Stimulated activated naive CD8-positive, alpha-beta T cell treated with anti-CD3 and anti-CD28 coated beads, Interleukin-15, amount 100 ng/mL, for 72 hours (primary cell): ENCODE measurements around the gene SLC35G2.

Experiments used
- ATAC-seq: fragments of 150-1000 bp; cut with Tn5 transposase; 2 replicates; pipeline ENCODE4 v1.10.0; 2021; ENCODE audit warnings: mild to moderate bottlenecking, moderate library complexity
- DNase-seq, 2 donors: peaks; one replicate each; pipeline ENCODE4 v3.0.0; 2021 to 2022
- H3K27ac Mint-ChIP-seq, 2 donors: one replicate each; pipeline ENCODE4 v1.8.0; 2022; ENCODE audit warnings: mild to moderate bottlenecking in 2 of 2, mixed read lengths in 2 of 2, moderate library complexity in 2 of 2
- H3K27me3 Mint-ChIP-seq: one replicate; pipeline ENCODE4 v1.8.0; 2022; ENCODE audit warnings: mixed read lengths
- H3K4me1 Mint-ChIP-seq: one replicate; pipeline ENCODE4 v1.8.0; 2022; ENCODE audit warnings: mild to moderate bottlenecking, mixed read lengths
- H3K4me3 Mint-ChIP-seq, 2 donors: one replicate each; pipeline ENCODE4 v1.8.0; 2022; ENCODE audit warnings: mild to moderate bottlenecking in 2 of 2, mixed read lengths in 2 of 2, moderate library complexity in 1 of 2
- H3K9me3 Mint-ChIP-seq, 2 donors: one replicate each; pipeline ENCODE4 v1.8.0; 2022; ENCODE audit warnings: mixed read lengths in 2 of 2

SLC35G2 gene

DNA sequence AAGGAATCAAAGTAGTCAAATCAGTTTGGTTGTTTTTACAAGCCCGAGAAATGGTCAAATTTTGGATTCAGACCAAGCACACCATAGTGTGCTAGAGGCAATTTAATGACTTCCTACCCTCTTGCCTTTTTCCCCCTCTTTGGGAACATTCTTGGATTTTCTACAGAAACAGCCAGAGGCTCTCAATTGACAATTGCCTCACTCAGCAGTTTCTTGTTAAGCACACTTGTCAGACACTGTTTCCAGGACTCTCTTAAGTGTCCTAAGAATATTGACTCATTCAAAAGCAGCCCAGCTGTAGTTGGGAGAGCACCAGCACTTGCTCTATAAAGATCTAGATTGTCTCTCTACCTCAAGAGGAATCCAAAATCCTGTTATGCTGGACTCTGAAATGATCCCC lies 1.5 kb upstream of the SLC35G2 start:
- peaks cover 26% of the 10 kb centered on the region for H3K4me1 Mint-ChIP-seq
- no peak overlapping the region for H3K27ac Mint-ChIP-seq
- H3K27me3 Mint-ChIP-seq: peaks cover 31% of the 10 kb centered on the region
- H3K9me3 Mint-ChIP-seq: peaks cover 0 to 4% of the 10 kb centered on the region in 2 donors
- H3K4me3 Mint-ChIP-seq: peak overlapping the region in 1 of 2 donors; percentile 93
- DNase-seq (no peak), ATAC-seq (no peak)

DNA sequence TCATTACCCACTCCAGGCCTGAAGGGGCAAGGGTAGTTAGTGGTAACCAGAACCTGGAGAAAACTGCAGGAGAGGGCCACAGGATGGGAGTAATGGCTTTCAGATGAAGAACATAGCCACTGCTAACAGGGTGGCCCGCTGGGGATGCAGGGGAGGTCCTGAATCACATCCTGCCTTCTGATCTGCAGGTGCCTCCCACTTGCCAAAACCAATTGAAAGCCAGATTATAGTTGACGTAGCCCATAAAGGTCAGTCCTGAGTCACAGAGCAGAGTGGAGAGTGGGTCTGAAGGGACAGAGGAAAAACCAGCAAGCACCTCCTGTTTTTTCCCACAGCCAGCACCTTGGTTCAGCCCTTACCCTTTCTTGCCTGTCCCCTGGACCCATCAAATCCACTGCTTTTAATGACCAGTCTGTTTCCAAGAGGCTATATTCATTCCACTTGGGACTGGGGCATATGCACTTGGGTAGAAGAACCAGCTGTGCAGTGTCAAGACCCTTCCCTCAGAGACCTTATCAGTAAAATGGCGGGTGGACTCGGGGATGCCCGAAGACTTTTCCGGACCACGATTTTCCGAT lies 646 bp upstream of the SLC35G2 start:
- ATAC-seq (peak; percentile 93), DNase-seq (peak; percentile 52 to 73)
- H3K27me3 Mint-ChIP-seq: peaks cover 38% of the 10 kb centered on the region

GRCh38 chr3:136819392-136819730 lies 435 bp downstream of the SLC35G2 start:
- H3K9me3 Mint-ChIP-seq: peaks cover 5 to 23% of the 10 kb centered on the region in 2 donors
- H3K4me1 Mint-ChIP-seq: peaks cover 26% of the 10 kb centered on the region
- DNase-seq (peak; percentile 23 to 30), ATAC-seq (peak; percentile 44)
- peaks cover 38% of the 10 kb centered on the region for H3K27me3 Mint-ChIP-seq
- H3K27ac Mint-ChIP-seq: peak overlapping the region; percentile 76 to 94
- peak overlapping the region; percentile 93 to 96 for H3K4me3 Mint-ChIP-seq

More for the DNA sequence above, 646 bp upstream of the SLC35G2 start:
- H3K9me3 Mint-ChIP-seq: peaks cover 5 to 12% of the 10 kb centered on the region in 2 donors
- H3K27ac Mint-ChIP-seq: peak overlapping the region; percentile 49 to 87
- H3K4me1 Mint-ChIP-seq: peaks cover 26% of the 10 kb centered on the region
- H3K4me3 Mint-ChIP-seq: peak overlapping the region; percentile 93 to 96

GRCh38 chr3:136819731-136820679 lies 1.1 kb downstream of the SLC35G2 start:
- Mint-ChIP-seq H3K4me3 (peak overlapping the region; percentile 93 to 96), H3K27ac (peak overlapping the region; percentile 76 to 94), H3K9me3 (peaks cover 5 to 23% of the 10 kb centered on the region in 2 donors), H3K4me1 (peaks cover 26% of the 10 kb centered on the region), H3K27me3 (peaks cover 38% of the 10 kb centered on the region)
- peak; percentile 26 for ATAC-seq
- peak; percentile 29 to 33 for DNase-seq

- Mint-ChIP-seq H3K4me3 (no peak overlapping the region), H3K4me1 (no peaks in the 10 kb centered on the region), H3K9me3 (peaks cover 0 to 5% of the 10 kb centered on the region in 2 donors), H3K27ac (no peak overlapping the region), H3K27me3 (peaks cover 37% of the 10 kb centered on the region)
- DNase-seq (no peak), ATAC-seq (no peak)
These were observed 12.5 kb downstream of the SLC35G2 start for GRCh38 chr3:136831461-136831860.

GRCh38 chr3:136835089-136835812 lies 16.3 kb downstream of the SLC35G2 start:
- H3K27ac Mint-ChIP-seq: no peak overlapping the region
- H3K27me3 Mint-ChIP-seq: peaks cover 26% of the 10 kb centered on the region
- ATAC-seq: no peak
- H3K4me1 Mint-ChIP-seq: peaks cover 14% of the 10 kb centered on the region
- DNase-seq: no peak
- no peak overlapping the region for H3K4me3 Mint-ChIP-seq
- no peaks in the 10 kb centered on the region for H3K9me3 Mint-ChIP-seq

GRCh38 chr3:136835813-136836510 lies 17.0 kb downstream of the SLC35G2 start:
- Mint-ChIP-seq H3K4me3 (no peak overlapping the region), H3K27me3 (peaks cover 19% of the 10 kb centered on the region), H3K4me1 (peaks cover 14% of the 10 kb centered on the region), H3K27ac (peak overlapping the region; percentile 19 to 37), H3K9me3 (no peaks in the 10 kb centered on the region)
- no peak for DNase-seq
- ATAC-seq: no peak

DNA sequence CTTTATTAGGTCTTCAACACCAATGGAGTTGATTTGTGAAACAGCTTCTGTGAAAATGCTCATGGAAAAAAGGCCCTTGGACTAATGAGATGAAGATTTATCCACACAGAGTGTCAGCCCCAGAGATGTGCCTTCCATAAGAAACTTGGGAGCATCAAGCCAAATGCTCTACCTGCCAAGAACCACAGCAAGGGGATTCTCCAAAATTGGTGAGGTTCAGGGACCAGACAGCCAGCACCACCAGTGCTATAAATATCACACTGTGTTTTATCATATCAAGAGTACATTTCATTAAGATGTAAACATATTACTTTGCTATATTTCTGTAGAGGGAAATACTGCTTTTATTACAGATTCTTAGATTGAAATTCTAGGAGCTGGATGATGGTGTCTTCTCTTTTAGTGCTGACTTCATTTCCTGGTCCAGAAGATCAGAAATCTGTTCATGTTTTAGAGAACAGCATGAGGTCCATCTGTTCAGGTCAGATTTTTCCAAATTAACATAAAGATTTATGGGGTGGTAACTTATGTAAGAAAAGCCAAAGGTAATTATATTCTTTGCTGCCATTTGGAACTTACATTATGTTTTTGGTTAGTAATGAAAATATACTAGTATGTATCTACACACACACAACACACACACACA lies 17.7 kb downstream of the SLC35G2 start:
- peak overlapping the region; percentile 19 to 37 for H3K27ac Mint-ChIP-seq
- H3K4me3 Mint-ChIP-seq: no peak overlapping the region

GRCh38 chr3:136838641-136839555 lies 20.0 kb downstream of the SLC35G2 start:
- no peaks in the 10 kb centered on the region for H3K27me3 Mint-ChIP-seq
- H3K9me3 Mint-ChIP-seq: no peaks in the 10 kb centered on the region
- peaks cover 14% of the 10 kb centered on the region for H3K4me1 Mint-ChIP-seq
- ATAC-seq (no peak), DNase-seq (no peak)
- peak overlapping the region in 1 of 2 donors; percentile 72 for H3K27ac Mint-ChIP-seq
- no peak overlapping the region for H3K4me3 Mint-ChIP-seq

More for the DNA sequence above, 17.7 kb downstream of the SLC35G2 start:
- DNase-seq (no peak), ATAC-seq (no peak)
- Mint-ChIP-seq H3K9me3 (no peaks in the 10 kb centered on the region), H3K27me3 (peaks cover 12% of the 10 kb centered on the region), H3K4me1 (peaks cover 14% of the 10 kb centered on the region)

DNA sequence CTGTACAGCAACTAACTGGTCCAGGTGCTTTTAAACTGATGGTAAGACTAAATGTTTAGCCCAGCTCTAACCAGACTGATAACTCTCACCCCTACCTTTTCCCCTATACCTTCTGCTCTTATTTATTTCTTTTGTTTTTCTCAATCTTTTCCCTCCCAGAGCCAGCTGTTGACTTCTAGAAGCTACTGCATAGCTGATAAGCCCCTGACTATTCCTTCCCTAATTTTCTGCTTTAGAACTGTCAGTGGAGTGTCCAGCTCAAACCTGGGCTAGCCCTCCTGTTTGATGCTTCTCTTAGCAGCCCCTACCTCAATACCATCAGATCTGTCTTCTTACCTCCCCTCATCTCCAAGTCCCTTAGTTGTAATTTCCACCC lies 20.6 kb downstream of the SLC35G2 start:
- no peaks in the 10 kb centered on the region for H3K27me3 Mint-ChIP-seq
- H3K4me3 Mint-ChIP-seq: no peak overlapping the region
- ATAC-seq (no peak), DNase-seq (no peak)
- no peaks in the 10 kb centered on the region for H3K9me3 Mint-ChIP-seq
- peaks cover 14% of the 10 kb centered on the region for H3K4me1 Mint-ChIP-seq
- H3K27ac Mint-ChIP-seq: peak overlapping the region in 1 of 2 donors; percentile 72

DNA sequence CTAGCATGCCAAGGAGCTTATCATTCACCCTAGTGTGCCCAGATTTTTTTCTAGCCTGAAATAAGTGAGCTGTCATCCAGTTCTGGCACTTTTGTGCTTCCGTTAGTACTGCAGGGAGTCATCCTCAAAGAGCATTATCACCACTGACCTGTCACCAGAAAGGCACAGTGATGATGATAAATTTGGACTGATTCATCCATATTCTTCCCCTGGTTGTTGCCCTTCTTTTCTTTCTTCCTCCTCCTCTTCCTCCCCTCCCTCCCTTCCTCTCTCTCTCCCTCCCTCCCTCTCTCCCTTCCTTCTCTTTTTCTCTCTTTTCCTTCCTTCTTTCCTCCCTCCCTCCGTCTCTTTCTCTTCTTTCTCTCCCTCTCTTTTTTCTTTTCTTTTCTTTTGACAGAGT lies 21.3 kb downstream of the SLC35G2 start:
- ATAC-seq: no peak

GRCh38 chr3:136842294-136842693 lies 23.4 kb downstream of the SLC35G2 start:
- Mint-ChIP-seq H3K27me3 (no peaks in the 10 kb centered on the region), H3K4me3 (no peak overlapping the region), H3K9me3 (no peaks in the 10 kb centered on the region), H3K27ac (no peak overlapping the region), H3K4me1 (peaks cover 14% of the 10 kb centered on the region)
- ATAC-seq: no peak
- DNase-seq: no peak

More for the DNA sequence above, 21.3 kb downstream of the SLC35G2 start:
- Mint-ChIP-seq H3K27me3 (no peaks in the 10 kb centered on the region), H3K4me3 (no peak overlapping the region), H3K27ac (no peak overlapping the region), H3K9me3 (no peaks in the 10 kb centered on the region), H3K4me1 (peaks cover 14% of the 10 kb centered on the region)
- no peak for DNase-seq

- Mint-ChIP-seq H3K27ac (no peak overlapping the region), H3K9me3 (no peaks in the 10 kb centered on the region), H3K4me3 (no peak overlapping the region), H3K27me3 (no peaks in the 10 kb centered on the region), H3K4me1 (peaks cover 3% of the 10 kb centered on the region)
- DNase-seq: no peak
- no peak for ATAC-seq
These were observed 25.8 kb downstream of the SLC35G2 start for GRCh38 chr3:136844724-136845123.

GRCh38 chr3:136852180-136852579 lies 33.3 kb downstream of the SLC35G2 start:
- Mint-ChIP-seq H3K27ac (no peak overlapping the region), H3K27me3 (no peaks in the 10 kb centered on the region)
- DNase-seq: no peak

More at GRCh38 chr3:136852180-136852579, 33.3 kb downstream of the SLC35G2 start:
- no peak overlapping the region for H3K4me3 Mint-ChIP-seq
- peaks cover 5% of the 10 kb centered on the region for H3K4me1 Mint-ChIP-seq
- no peak for ATAC-seq
- H3K9me3 Mint-ChIP-seq: peaks cover 0 to 4% of the 10 kb centered on the region in 2 donors
